Measurements from ENCODE around the gene FREM2.

The FREM2 gene

GRCh38 chr13:38686577-38687245, at the start of gene FREM2:
TSS of gene FREM2 (plus strand) at chr13:38687077. CDS start at chr13:38687345, 268 bp downstream.
- no peak for DNase-seq

GRCh38 chr13:38637576-38637975, 49.3 kb upstream of the FREM2 start:
- no peak for DNase-seq

- DNase-seq: no peak
Observed at GRCh38 chr13:38641164-38641948, 45.5 kb upstream of the FREM2 start.

- no peak for DNase-seq
Observed at GRCh38 chr13:38647312-38647711, 39.6 kb upstream of the FREM2 start.

- DNase-seq: no peak
Observed at GRCh38 chr13:38648912-38649311, 38.0 kb upstream of the FREM2 start.

- no peak for DNase-seq
Observed at GRCh38 chr13:38656699-38657098, 30.2 kb upstream of the FREM2 start.

GRCh38 chr13:38657191-38657590, 29.7 kb upstream of the FREM2 start:
- no peak for DNase-seq

GRCh38 chr13:38658906-38659305, 28.0 kb upstream of the FREM2 start:
- no peak for DNase-seq

GRCh38 chr13:38661010-38661675, 25.7 kb upstream of the FREM2 start:
- no peak for DNase-seq

GRCh38 chr13:38662362-38662761, 24.5 kb upstream of the FREM2 start:
- DNase-seq: no peak

GRCh38 chr13:38664906-38665305, 22.0 kb upstream of the FREM2 start:
- DNase-seq: no peak

GRCh38 chr13:38667526-38668109, 19.3 kb upstream of the FREM2 start:
- DNase-seq: no peak

GRCh38 chr13:38669234-38669964, 17.5 kb upstream of the FREM2 start:
- no peak for DNase-seq

GRCh38 chr13:38670627-38671026, 16.2 kb upstream of the FREM2 start:
- no peak for DNase-seq

GRCh38 chr13:38671980-38672379, 14.9 kb upstream of the FREM2 start:
- DNase-seq: no peak

GRCh38 chr13:38674208-38674607, 12.7 kb upstream of the FREM2 start:
- no peak for DNase-seq

- DNase-seq: no peak
Observed at GRCh38 chr13:38680912-38681311, 6.0 kb upstream of the FREM2 start.

- DNase-seq: no peak
Observed at GRCh38 chr13:38684714-38685113, 2.2 kb upstream of the FREM2 start.

GRCh38 chr13:38685431-38685830, 1.4 kb upstream of the FREM2 start:
- DNase-seq: no peak

GRCh38 chr13:38685974-38686576, 802 bp upstream of the FREM2 start:
- no peak for DNase-seq

GRCh38 chr13:38687246-38688229, 661 bp downstream of the FREM2 start:
- DNase-seq: no peak
